Mesendoderm (in vitro differentiated cells): Measurements from ENCODE around the gene KLK6.

Experiments
- DNase-seq: peaks from one replicate; pipeline ENCODE4 v3.0.0; 2013
- H2AK5ac ChIP-seq: 2 replicates; pipeline ENCODE4 v1.6.1; 2013; ENCODE audit warnings: low read length, inconsistent platforms
- H2BK120ac ChIP-seq: 2 replicates; pipeline ENCODE4 v1.6.1; 2013; ENCODE audit warnings: low read depth, mild to moderate bottlenecking, low read length, moderate library complexity, mixed read lengths
- H2BK15ac ChIP-seq: replicated peaks from 2 replicates; pipeline ENCODE4 v1.6.1; 2013; ENCODE audit warnings: low read depth, mild to moderate bottlenecking, moderate library complexity
- H2BK5ac ChIP-seq: 2 replicates; pipeline ENCODE4 v1.6.1; 2013; ENCODE audit warnings: low read length, inconsistent platforms
- H3K18ac ChIP-seq: 2 replicates; pipeline ENCODE4 v1.6.1; 2013; ENCODE audit warnings: mild to moderate bottlenecking, low read length, mixed read lengths
- H3K23ac ChIP-seq: one replicate; pipeline ENCODE4 v1.6.1; 2013; ENCODE audit warnings: low read length
- H3K27ac ChIP-seq: 2 replicates; pipeline ENCODE4 v1.5.1; 2013; ENCODE audit warnings: low read depth, mild to moderate bottlenecking, inconsistent platforms, low read length, moderate library complexity
- H3K27me3 ChIP-seq: 2 replicates; pipeline ENCODE4 v1.6.1; 2013; ENCODE audit warnings: low read length, control low read depth, mild to moderate bottlenecking, inconsistent platforms; ENCODE audit not compliant: insufficient read depth, poor library complexity
- H3K36me3 ChIP-seq: 2 replicates; pipeline ENCODE4 v1.6.1; 2013; ENCODE audit warnings: low read length, inconsistent platforms; ENCODE audit not compliant: control insufficient read depth, insufficient read depth
- H3K4ac ChIP-seq: one replicate; pipeline ENCODE4 v1.6.1; 2013; ENCODE audit warnings: low read depth, mild to moderate bottlenecking, low read length, moderate library complexity
- H3K4me1 ChIP-seq: 2 replicates; pipeline ENCODE4 v1.6.1; 2013; ENCODE audit warnings: low read depth, low read length, inconsistent platforms; ENCODE audit not compliant: control insufficient read depth
- H3K4me2 ChIP-seq: 2 replicates; pipeline ENCODE4 v1.6.1; 2013; ENCODE audit warnings: low read length
- H3K4me3 ChIP-seq: 2 replicates; pipeline ENCODE4 v1.5.1; 2013; ENCODE audit warnings: mild to moderate bottlenecking, low read length
- H3K56ac ChIP-seq: one replicate; pipeline ENCODE4 v1.6.1; 2013; ENCODE audit warnings: low read length
- H3K79me1 ChIP-seq: 2 replicates; pipeline ENCODE4 v1.6.1; 2013; ENCODE audit warnings: low read length, inconsistent platforms
- H3K79me2 ChIP-seq: 2 replicates; pipeline ENCODE4 v1.6.1; 2013; ENCODE audit warnings: mild to moderate bottlenecking, low read length; ENCODE audit not compliant: control insufficient read depth, insufficient read depth
- H3K9ac ChIP-seq: 2 replicates; pipeline ENCODE4 v1.6.1; 2013; ENCODE audit warnings: low read length, inconsistent platforms
- H4K5ac ChIP-seq: one replicate; pipeline ENCODE4 v1.6.1; 2013; ENCODE audit warnings: low read length
- H4K8ac ChIP-seq: one replicate; pipeline ENCODE4 v1.6.1; 2013; ENCODE audit warnings: low read depth, mild to moderate bottlenecking, control low read depth, low read length, moderate library complexity
- WGBS: extraction: QIAGEN DNeasy Blood & Tissue Kit; methylation state at CpG from one replicate; pipeline ENCODE4 v1.1.7; 2013; ENCODE audit warnings: low lambda C conversion rate, missing lambda C conversion rate; ENCODE audit not compliant: insufficient coverage; ENCODE audit errors: extremely low coverage; 5-methylcytosine and 5-hydroxymethylcytosine counted together

KLK6 gene

DNA sequence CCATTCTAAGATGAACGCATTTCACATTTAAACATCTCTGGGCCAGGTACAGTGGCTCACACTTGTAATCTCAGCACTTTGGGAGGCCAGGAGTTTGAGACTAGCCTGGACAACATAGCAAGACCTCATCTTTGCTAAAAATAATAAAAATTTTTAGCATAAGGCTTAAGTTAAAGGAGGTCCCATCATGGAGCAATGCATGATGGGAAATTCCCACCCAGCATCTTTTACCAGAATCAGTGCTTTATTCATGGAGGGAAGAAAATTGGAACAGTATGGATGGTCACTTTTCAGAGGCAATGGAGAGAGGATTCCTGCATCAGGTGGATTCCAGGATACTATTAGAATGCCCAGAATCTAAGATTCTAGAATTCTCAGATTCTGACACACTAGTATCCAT, 35.9 kb upstream of the KLK6 start:
- no peaks in the 10 kb centered on the region for H3K79me1 ChIP-seq
- no peak overlapping the region for H3K18ac ChIP-seq
- no peaks in the 10 kb centered on the region for H3K79me2 ChIP-seq
- no peaks in the 10 kb centered on the region for H3K27me3 ChIP-seq
- no peak overlapping the region for H3K4ac ChIP-seq
- H3K4me3 ChIP-seq, result no peak overlapping the region
- H3K56ac ChIP-seq, result no peak overlapping the region
- no peak overlapping the region for H2AK5ac ChIP-seq
- no peak overlapping the region for H4K8ac ChIP-seq
- no peak overlapping the region for H2BK120ac ChIP-seq
- WGBS, result no CpG with 5 or more reads among the region's 1 CpG
- H3K9ac ChIP-seq, result no peak overlapping the region
- no peaks in the 10 kb centered on the region for H3K4me1 ChIP-seq
- H3K27ac ChIP-seq, result no peak overlapping the region
- H2BK15ac ChIP-seq, result no peak overlapping the region
- no peaks in the 10 kb centered on the region for H3K36me3 ChIP-seq
- H3K23ac ChIP-seq, result no peak overlapping the region
- no peak overlapping the region for H4K5ac ChIP-seq
- H2BK5ac ChIP-seq, result no peak overlapping the region
- DNase-seq, result no peak
- H3K4me2 ChIP-seq, result no peak overlapping the region

DNA sequence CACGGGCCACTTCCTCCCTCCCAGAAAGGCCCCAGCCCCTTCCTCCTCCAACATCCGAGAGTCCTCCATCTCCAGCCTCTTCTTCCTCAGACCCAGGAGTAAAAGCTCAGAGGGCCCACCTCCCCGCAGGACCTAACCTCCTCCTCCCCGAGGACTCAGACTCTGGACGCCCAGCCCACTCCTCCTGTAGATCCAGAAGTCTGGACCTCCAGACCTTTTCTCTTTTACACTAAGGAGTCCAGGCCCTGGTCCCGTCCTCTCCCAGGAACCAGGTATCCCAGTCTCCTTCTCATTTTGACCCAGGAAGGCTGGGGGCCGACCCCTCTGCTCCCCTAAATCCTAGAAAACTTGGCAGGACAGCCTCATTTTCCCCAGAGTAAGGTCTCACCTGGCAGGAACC, 33.9 kb upstream of the KLK6 start:
- no peak for DNase-seq
- no peak overlapping the region for H3K27ac ChIP-seq
- no peak overlapping the region for H2BK120ac ChIP-seq
- no peak overlapping the region for H3K56ac ChIP-seq
- H4K5ac ChIP-seq, result no peak overlapping the region
- H2BK5ac ChIP-seq, result no peak overlapping the region
- H3K4me3 ChIP-seq, result no peak overlapping the region
- no peaks in the 10 kb centered on the region for H3K4me1 ChIP-seq
- H3K9ac ChIP-seq, result no peak overlapping the region
- no peak overlapping the region for H3K4me2 ChIP-seq
- no peaks in the 10 kb centered on the region for H3K79me2 ChIP-seq
- H2AK5ac ChIP-seq, result no peak overlapping the region
- no peak overlapping the region for H3K4ac ChIP-seq
- no peak overlapping the region for H3K23ac ChIP-seq
- WGBS, result no CpG with 5 or more reads among the region's 7 CpGs
- H3K79me1 ChIP-seq, result no peaks in the 10 kb centered on the region
- no peaks in the 10 kb centered on the region for H3K36me3 ChIP-seq
- no peak overlapping the region for H4K8ac ChIP-seq
- no peak overlapping the region for H2BK15ac ChIP-seq
- H3K27me3 ChIP-seq, result no peaks in the 10 kb centered on the region
- no peak overlapping the region for H3K18ac ChIP-seq

DNA sequence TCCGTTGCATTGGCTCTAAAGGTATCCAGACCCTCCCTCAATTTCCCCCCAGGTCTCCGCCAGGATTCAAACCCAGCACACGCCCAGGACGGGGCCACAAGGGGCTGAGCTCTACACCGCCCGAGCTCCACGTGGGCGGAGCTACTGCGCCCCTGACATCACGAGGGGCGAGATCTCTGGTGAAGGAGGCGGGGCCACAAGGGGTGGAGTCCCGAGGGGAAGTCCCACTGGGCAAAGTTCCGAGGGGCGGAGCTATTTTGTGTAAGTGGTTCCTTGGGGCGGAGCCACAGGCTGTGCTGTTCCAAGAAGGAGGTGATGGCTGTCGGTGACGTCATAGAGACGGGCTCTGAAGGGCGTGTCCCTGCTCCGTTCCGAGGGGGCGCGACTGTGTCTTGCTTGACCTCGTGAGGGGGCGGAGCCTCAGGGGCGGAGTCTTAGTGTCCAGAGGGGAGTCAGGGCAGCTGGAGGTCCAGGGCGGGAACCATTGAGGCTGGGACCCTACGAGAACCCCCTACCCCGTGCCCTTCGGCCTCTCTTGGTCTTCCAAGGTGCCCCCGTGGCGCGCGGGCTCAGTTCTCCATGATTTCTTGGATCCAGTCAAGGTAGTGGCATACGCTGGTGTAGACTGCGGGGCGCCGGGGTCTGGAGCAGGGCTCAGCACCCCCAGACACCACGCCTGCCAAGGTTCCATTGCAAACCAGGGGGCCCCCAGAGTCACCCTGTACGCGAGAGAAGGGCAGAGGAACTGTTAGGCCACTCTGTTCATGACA, 33.3 kb upstream of the KLK6 start:
- H2AK5ac ChIP-seq, result no peak overlapping the region
- peak; percentile 93 for DNase-seq
- H3K56ac ChIP-seq, result peak overlapping the region; percentile 82
- peak overlapping the region; percentile 62 for H3K4me2 ChIP-seq
- WGBS, result no CpG with 5 or more reads among the region's 42 CpGs
- H4K5ac ChIP-seq, result no peak overlapping the region
- H3K79me1 ChIP-seq, result no peaks in the 10 kb centered on the region
- peak overlapping the region; percentile 53 for H3K9ac ChIP-seq
- H4K8ac ChIP-seq, result no peak overlapping the region
- no peak overlapping the region for H2BK5ac ChIP-seq
- H3K27me3 ChIP-seq, result no peaks in the 10 kb centered on the region
- no peaks in the 10 kb centered on the region for H3K79me2 ChIP-seq
- H2BK120ac ChIP-seq, result no peak overlapping the region
- H3K4me1 ChIP-seq, result no peaks in the 10 kb centered on the region
- H3K18ac ChIP-seq, result no peak overlapping the region
- H3K4me3 ChIP-seq, result no peak overlapping the region
- no peak overlapping the region for H3K23ac ChIP-seq
- H3K4ac ChIP-seq, result no peak overlapping the region
- no peak overlapping the region for H2BK15ac ChIP-seq
- no peaks in the 10 kb centered on the region for H3K36me3 ChIP-seq
- H3K27ac ChIP-seq, result no peak overlapping the region

DNA sequence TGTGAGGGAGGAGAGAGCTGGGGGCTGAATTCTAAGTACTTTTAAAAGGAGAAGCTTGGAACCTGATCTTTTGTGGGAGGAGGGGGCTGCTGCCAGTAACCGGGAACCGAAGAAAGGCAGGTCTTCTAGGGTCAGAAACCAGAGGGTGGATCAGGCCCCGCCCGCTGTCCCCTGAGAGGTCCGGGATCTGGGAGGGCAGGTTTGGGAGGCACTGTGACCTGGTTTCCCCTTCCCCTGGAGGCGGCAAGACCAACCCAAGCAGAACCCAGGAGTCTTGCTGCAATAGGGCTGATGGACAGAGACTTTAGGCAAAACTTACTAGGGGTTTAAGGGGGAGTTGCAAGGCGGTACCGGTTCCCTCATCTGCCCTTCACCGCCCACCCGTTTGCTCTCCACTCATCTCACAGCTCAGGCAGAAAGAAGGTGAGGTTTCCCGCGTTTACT, 32.7 kb upstream of the KLK6 start:
- H3K9ac ChIP-seq, result peak overlapping the region; percentile 53
- H3K4me2 ChIP-seq, result peak overlapping the region; percentile 62
- H2BK15ac ChIP-seq, result no peak overlapping the region
- no peaks in the 10 kb centered on the region for H3K4me1 ChIP-seq
- H2AK5ac ChIP-seq, result no peak overlapping the region
- H3K79me1 ChIP-seq, result no peaks in the 10 kb centered on the region
- H2BK120ac ChIP-seq, result no peak overlapping the region
- H3K56ac ChIP-seq, result peak overlapping the region; percentile 82
- H4K8ac ChIP-seq, result no peak overlapping the region
- H3K36me3 ChIP-seq, result no peaks in the 10 kb centered on the region
- no peak overlapping the region for H3K4me3 ChIP-seq
- H3K27me3 ChIP-seq, result no peaks in the 10 kb centered on the region
- H3K79me2 ChIP-seq, result no peaks in the 10 kb centered on the region
- H4K5ac ChIP-seq, result no peak overlapping the region
- WGBS, result no CpG with 5 or more reads among the region's 12 CpGs
- DNase-seq, result no peak
- no peak overlapping the region for H2BK5ac ChIP-seq
- H3K23ac ChIP-seq, result no peak overlapping the region
- H3K4ac ChIP-seq, result no peak overlapping the region
- no peak overlapping the region for H3K27ac ChIP-seq
- H3K18ac ChIP-seq, result no peak overlapping the region

DNA sequence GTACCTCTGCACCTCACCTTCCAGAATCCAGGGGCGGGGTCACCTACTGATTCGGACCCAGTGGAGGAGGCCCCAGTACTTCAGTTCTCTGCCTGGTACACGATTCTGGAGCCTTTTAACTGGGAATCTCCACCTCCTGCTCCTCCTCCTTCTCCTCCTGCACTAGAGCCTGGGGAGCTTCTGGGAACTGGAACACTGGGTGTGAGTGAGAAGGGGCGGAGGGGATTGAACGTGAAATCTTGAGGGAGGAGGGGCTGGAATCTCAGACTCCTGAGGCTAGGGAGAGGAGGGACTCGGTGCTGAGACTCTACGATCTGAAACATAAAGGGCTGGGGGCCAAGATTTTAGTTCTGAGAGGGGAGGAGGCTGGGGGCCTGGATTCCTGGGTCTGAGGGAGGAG, 32.1 kb upstream of the KLK6 start, which contains the start of gene KLK8:
TSS of gene KLK8 (minus strand) at position 90 of the 400 bp plus-strand sequence. CDS start 437 bp downstream, outside the sequence.
- Histone ChIP-seq H3K4me2 (peak within 1 kb of the TSS; percentile 62), H3K56ac (peak within 1 kb of the TSS; percentile 82), H2BK15ac (no peak within 1 kb of the TSS), H2BK5ac (no peak within 1 kb of the TSS), H3K9ac (peak within 1 kb of the TSS; percentile 53), H4K5ac (no peak within 1 kb of the TSS), H3K4me1 (no peaks in the 10 kb centered on the region), H3K27me3 (no peaks in the 10 kb centered on the region), H3K23ac (no peak within 1 kb of the TSS), H3K4me3 (no peak within 1 kb of the TSS), H2BK120ac (no peak within 1 kb of the TSS), H3K79me2 (no peaks in the 10 kb centered on the region), H2AK5ac (no peak within 1 kb of the TSS), H3K79me1 (no peaks in the 10 kb centered on the region), H3K18ac (no peak within 1 kb of the TSS), H3K27ac (no peak within 1 kb of the TSS), H3K4ac (no peak within 1 kb of the TSS), H4K8ac (no peak within 1 kb of the TSS), H3K36me3 (no peaks in the 10 kb centered on the region)
- no CpG with 5 or more reads among the region's 7 CpGs for WGBS
- DNase-seq, result peak; percentile 47

DNA sequence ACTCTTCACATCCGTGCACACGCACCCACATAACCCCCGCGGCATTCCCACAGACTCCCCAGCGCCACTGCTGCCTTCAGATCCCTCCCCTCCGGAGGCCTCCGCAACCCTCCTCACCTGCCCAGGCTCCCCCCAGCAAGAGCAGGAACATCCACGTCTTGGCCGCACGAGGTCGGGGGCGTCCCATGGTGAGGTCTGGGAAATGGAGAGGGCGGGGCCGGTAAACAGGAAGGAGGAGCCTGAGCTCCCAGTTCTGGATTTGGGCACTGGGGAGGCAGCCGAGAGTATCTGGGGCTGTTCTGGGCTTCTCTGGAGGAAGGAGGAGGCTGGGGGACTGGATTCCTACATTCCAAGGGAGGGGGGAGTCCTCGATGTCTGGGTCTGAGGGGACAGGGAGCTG, 31.6 kb upstream of the KLK6 start:
- Histone ChIP-seq H3K9ac (peak overlapping the region; percentile 3), H2BK5ac (no peak overlapping the region), H4K5ac (no peak overlapping the region), H3K18ac (no peak overlapping the region), H3K4me1 (no peaks in the 10 kb centered on the region), H3K56ac (peak overlapping the region; percentile 22), H3K4me2 (no peak overlapping the region), H3K79me2 (no peaks in the 10 kb centered on the region), H3K4ac (no peak overlapping the region), H3K27me3 (no peaks in the 10 kb centered on the region), H2BK15ac (no peak overlapping the region), H3K27ac (no peak overlapping the region), H2BK120ac (no peak overlapping the region), H3K23ac (no peak overlapping the region), H2AK5ac (no peak overlapping the region), H3K36me3 (no peaks in the 10 kb centered on the region), H3K79me1 (no peaks in the 10 kb centered on the region), H3K4me3 (no peak overlapping the region), H4K8ac (no peak overlapping the region)
- DNase-seq, result peak; percentile 76
- no CpG with 5 or more reads among the region's 16 CpGs for WGBS
